ENCODE results near the gene ASMTL.
"Not testable (repeated sequence)": the region's sequence is repeated elsewhere in the genome, so short reads cannot be mapped to it uniquely, and the experiment has no call there.

DNA sequence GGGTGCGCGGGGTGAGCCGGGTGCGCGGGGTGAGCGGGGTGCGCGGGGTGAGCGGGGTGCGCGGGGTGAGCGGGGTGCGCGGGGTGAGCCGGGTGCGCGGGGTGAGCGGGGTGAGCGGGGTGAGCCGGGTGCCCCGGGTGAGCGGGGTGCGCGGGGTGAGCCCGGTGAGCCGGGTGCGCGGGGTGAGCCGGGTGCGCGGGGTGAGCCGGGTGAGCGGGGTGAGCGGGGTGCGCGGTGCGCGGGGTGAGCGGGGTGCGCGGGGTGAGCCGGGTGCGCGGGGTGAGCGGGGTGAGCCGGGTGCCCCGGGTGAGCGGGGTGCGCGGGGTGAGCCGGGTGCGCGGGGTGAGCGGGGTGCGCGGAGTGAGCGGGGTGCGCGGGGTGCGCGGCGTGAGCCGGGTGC lies 86.3 kb downstream of the ASMTL start:
- TF ChIP-seq EZH2 (IDR thresholded peaks at IDR 0.05; ENCODE audit: insufficient read depth, poor library complexity, severe bottlenecking); EZH2phosphoT487 (IDR thresholded peaks at IDR 0.05; ENCODE audit: insufficient read depth, low read depth): not testable (repeated sequence)
